CD8-positive, alpha-beta memory T cell (primary cell): ENCODE results near the gene LRRC4B. TPM values are rescaled to one million over a fixed set of nuclear protein-coding genes. Genes with fewer than 3 reads are reported as not detected.

Experiments used
- CTCF ChIA-PET: fragments of 350-600 bp; sonication (Branson Sonifier 250); formaldehyde crosslinking; loops from one replicate; lab custom pipeline; 2021; ENCODE audit warnings: antibody characterized with exemption; lab: Charles Lee
- POLR2A ChIA-PET: fragments of 350-600 bp; sonication (Branson Sonifier 250); formaldehyde crosslinking; loops from one replicate; lab custom pipeline; 2021; ENCODE audit warnings: antibody characterized with exemption; lab: Charles Lee
- DNase-seq, 5 donors: peaks; one replicate each; pipeline versions ENCODE4 v3.0.0 to v3.0.0-alpha.2; 2020 to 2022; ENCODE audit warnings: mixed read lengths in 1 of 5
- H3K27ac ChIP-seq: one replicate; pipeline ENCODE4 v1.7.0; 2013; ENCODE audit warnings: low read depth, mild to moderate bottlenecking, low read length, moderate library complexity
- H3K27me3 ChIP-seq: 2 replicates; pipeline ENCODE4 v1.7.0; 2013; ENCODE audit warnings: low read length, mild to moderate bottlenecking; ENCODE audit not compliant: insufficient read depth, poor library complexity, severe bottlenecking
- H3K36me3 ChIP-seq: 2 replicates; pipeline ENCODE4 v1.7.0; 2013; ENCODE audit warnings: mild to moderate bottlenecking, low read length, moderate library complexity; ENCODE audit not compliant: insufficient read depth
- H3K4me1 ChIP-seq: 2 replicates; pipeline ENCODE4 v1.7.0; 2013; ENCODE audit warnings: mild to moderate bottlenecking, low read length, moderate library complexity; ENCODE audit not compliant: insufficient read depth
- H3K4me3 ChIP-seq: 2 replicates; pipeline ENCODE4 v1.7.0; 2013; ENCODE audit warnings: mild to moderate bottlenecking, low read length
- H3K9me3 ChIP-seq: 2 replicates; pipeline ENCODE4 v1.7.0; 2013; ENCODE audit warnings: mild to moderate bottlenecking, low read length
- H3K27ac Mint-ChIP-seq, 8 donors: one replicate each; pipeline ENCODE4 v1.8.0; 2020 to 2021; ENCODE audit warnings: mixed read lengths in 8 of 8, mild to moderate bottlenecking in 6 of 8, inconsistent platforms in 3 of 8, moderate library complexity in 3 of 8
- H3K27me3 Mint-ChIP-seq, 2 donors: one replicate each; pipeline ENCODE4 v1.8.0; 2020 to 2021; ENCODE audit warnings: mixed read lengths in 2 of 2, mild to moderate bottlenecking in 1 of 2, moderate library complexity in 1 of 2
- H3K36me3 Mint-ChIP-seq, 3 donors: one replicate each; pipeline ENCODE4 v1.8.0; 2020 to 2021; ENCODE audit warnings: mixed read lengths in 3 of 3, inconsistent platforms in 1 of 3, mild to moderate bottlenecking in 1 of 3
- H3K4me1 Mint-ChIP-seq, 3 donors: one replicate each; pipeline ENCODE4 v1.8.0; 2020 to 2021; ENCODE audit warnings: mixed read lengths in 3 of 3, inconsistent platforms in 1 of 3, mild to moderate bottlenecking in 1 of 3
- H3K4me3 Mint-ChIP-seq, 7 donors: one replicate each; pipeline ENCODE4 v1.8.0; 2020 to 2021; ENCODE audit warnings: mixed read lengths in 7 of 7, mild to moderate bottlenecking in 6 of 7, moderate library complexity in 4 of 7, inconsistent platforms in 2 of 7
- H3K9me3 Mint-ChIP-seq, 5 donors: one replicate each; pipeline ENCODE4 v1.8.0; 2020 to 2022; ENCODE audit warnings: mixed read lengths in 5 of 5, mild to moderate bottlenecking in 3 of 5, moderate library complexity in 2 of 5, inconsistent platforms in 1 of 5
- polyA plus RNA-seq: library from polyadenylated mRNA; unstranded; fragments of 300-500 nt; fragmentation: Illumina TruSeq; gene quantifications from one replicate; pipeline ENCODE4 v1.2.3, GENCODE V29; 2021
- total RNA-seq, 2 experiments: library from RNA; stranded (reverse); gene quantifications; one replicate each; pipeline ENCODE4 v1.2.3, GENCODE V29; 2021

Gene LRRC4B
- total and polyA plus RNA-seq, 3 experiments from 2014 or later = not detected

GRCh38 chr19:50490411-50490811 is 77.8 kb downstream of the LRRC4B start:
- ChIA-PET CTCF (no interaction called here), POLR2A (no interaction called here)
- H3K4me3 Mint-ChIP-seq = no peak overlapping the region
- peaks cover 12% of the 10 kb centered on the region for H3K4me1 ChIP-seq
- H3K9me3 ChIP-seq = no peaks in the 10 kb centered on the region
- no peaks in the 10 kb centered on the region for H3K36me3 ChIP-seq
- DNase-seq = no peak
- H3K27ac ChIP-seq = no peak overlapping the region
- no peak overlapping the region for H3K4me3 ChIP-seq
- peaks cover 20 to 28% (median 20%) of the 10 kb centered on the region in 3 donors for H3K4me1 Mint-ChIP-seq
- H3K27me3 ChIP-seq = no peaks in the 10 kb centered on the region
- peaks cover 0 to 6% (median 5%) of the 10 kb centered on the region in 3 donors for H3K36me3 Mint-ChIP-seq
- no peaks in the 10 kb centered on the region for H3K27me3 Mint-ChIP-seq
- peak overlapping the region in 1 of 8 donors; percentile 80 for H3K27ac Mint-ChIP-seq
- H3K9me3 Mint-ChIP-seq = no peaks in the 10 kb centered on the region

- Mint-ChIP-seq H3K36me3 (peaks cover 0 to 12% (median 1%) of the 10 kb centered on the region in 3 donors), H3K9me3 (no peaks in the 10 kb centered on the region), H3K27ac (no peak overlapping the region), H3K27me3 (no peaks in the 10 kb centered on the region), H3K4me3 (no peak overlapping the region), H3K4me1 (peaks cover 20 to 28% (median 20%) of the 10 kb centered on the region in 3 donors)
- Histone ChIP-seq H3K4me1 (peaks cover 12% of the 10 kb centered on the region), H3K9me3 (no peaks in the 10 kb centered on the region), H3K36me3 (peaks cover 4% of the 10 kb centered on the region), H3K27ac (no peak overlapping the region), H3K27me3 (no peaks in the 10 kb centered on the region), H3K4me3 (no peak overlapping the region)
- POLR2A ChIA-PET = no interaction called here
- CTCF ChIA-PET = no interaction called here
- DNase-seq = no peak
These were observed 78.7 kb downstream of the LRRC4B start for GRCh38 chr19:50489461-50490011.

DNA sequence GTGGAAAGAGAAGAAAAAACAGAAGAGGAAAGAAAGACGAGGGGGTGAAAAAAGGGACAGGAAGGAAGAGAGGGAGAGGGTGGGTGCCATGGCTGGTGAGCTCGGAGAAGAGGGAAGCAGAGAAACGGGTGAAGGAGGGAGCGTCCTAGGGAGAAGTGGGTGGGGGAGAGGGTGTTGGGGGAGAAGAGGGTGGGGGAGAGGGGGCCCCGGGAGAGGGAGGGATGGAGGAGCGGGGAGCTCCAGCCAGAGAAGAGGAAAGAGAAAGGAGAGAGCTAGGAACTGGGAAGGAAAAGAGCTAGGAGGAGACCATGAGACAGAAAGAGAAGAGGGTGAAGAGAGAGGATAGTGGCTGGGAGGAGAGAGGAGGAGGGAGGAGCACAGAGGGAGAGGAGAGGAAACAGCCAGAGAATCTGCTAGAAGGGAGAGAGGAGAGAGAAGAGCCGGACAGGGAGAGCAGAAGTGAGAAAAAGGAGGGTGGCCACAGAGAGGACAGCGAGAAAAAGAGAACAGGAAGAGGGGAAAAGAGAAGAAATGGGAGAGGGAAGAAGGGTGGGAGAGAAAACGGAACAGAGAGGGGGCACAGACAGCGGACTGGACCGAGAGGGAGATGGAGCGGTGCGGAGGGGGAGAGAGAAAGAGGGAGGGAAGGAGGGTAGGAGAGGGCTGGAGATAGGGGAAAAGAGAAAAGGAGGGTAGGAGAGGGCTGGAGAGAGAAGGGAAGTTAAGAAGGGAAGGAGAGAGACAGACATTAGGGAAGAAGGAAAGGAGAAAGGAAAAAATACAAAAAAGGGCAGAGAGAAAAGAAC is 79.6 kb downstream of the LRRC4B start:
- H3K36me3 Mint-ChIP-seq = peaks cover 0 to 18% (median 1%) of the 10 kb centered on the region in 3 donors
- POLR2A ChIA-PET = no interaction called here
- H3K4me3 Mint-ChIP-seq = no peak overlapping the region
- Histone ChIP-seq H3K27ac (no peak overlapping the region), H3K36me3 (peaks cover 5% of the 10 kb centered on the region), H3K4me3 (no peak overlapping the region), H3K27me3 (no peaks in the 10 kb centered on the region), H3K4me1 (peaks cover 12% of the 10 kb centered on the region), H3K9me3 (no peaks in the 10 kb centered on the region)
- H3K27ac Mint-ChIP-seq = no peak overlapping the region
- H3K27me3 Mint-ChIP-seq = no peaks in the 10 kb centered on the region
- CTCF ChIA-PET = no interaction called here
- peaks cover 20 to 28% (median 20%) of the 10 kb centered on the region in 3 donors for H3K4me1 Mint-ChIP-seq
- H3K9me3 Mint-ChIP-seq = no peaks in the 10 kb centered on the region
- DNase-seq = no peak

DNA sequence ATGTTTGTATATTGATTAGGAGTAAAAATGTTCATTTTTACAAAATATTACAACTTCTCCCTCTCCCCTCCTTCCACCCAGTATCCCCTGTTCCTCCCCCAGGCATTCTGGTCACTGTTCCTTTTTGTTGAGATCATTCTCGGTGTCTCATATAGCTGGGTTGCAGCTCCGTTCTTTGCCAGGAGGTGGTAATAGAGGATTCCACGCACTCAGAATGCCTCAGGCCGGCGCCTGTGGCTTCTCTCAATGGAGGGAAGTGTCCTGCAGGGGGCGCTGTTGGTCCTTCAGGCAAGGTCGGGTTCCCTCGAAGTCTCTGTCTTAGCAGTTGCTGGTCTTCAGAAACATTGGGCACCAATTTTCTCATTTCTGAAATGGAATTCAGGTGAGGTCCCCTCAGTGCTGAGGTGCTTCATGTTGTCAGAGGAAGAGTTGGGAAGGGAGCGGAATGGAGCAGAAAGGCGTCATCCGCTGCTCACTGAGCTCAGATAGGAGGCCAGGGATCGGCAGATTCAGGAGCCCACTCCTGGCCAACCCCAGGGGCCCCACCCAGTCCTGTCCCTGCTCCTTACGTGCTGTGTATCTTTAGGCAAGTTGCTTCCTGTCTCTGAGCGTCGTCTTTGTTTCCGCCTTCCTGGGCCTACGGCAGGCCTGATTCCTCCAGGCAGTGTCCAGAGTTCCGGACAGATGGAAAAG is 81.3 kb downstream of the LRRC4B start:
- no peaks in the 10 kb centered on the region for H3K27me3 ChIP-seq
- H3K4me3 ChIP-seq = no peak overlapping the region
- Mint-ChIP-seq H3K27me3 (no peaks in the 10 kb centered on the region), H3K36me3 (peaks cover 4 to 33% (median 5%) of the 10 kb centered on the region in 3 donors), H3K9me3 (no peaks in the 10 kb centered on the region), H3K4me3 (no peak overlapping the region), H3K4me1 (peaks cover 15 to 23% (median 16%) of the 10 kb centered on the region in 3 donors), H3K27ac (peak overlapping the region in 1 of 8 donors; percentile 60)
- peak in 4 of 5 donors; percentile 27 to 38 (median 34) for DNase-seq
- H3K4me1 ChIP-seq = peaks cover 6% of the 10 kb centered on the region
- ChIA-PET POLR2A (no interaction called here), CTCF (no interaction called here)
- no peak overlapping the region for H3K27ac ChIP-seq
- peaks cover 5% of the 10 kb centered on the region for H3K36me3 ChIP-seq
- no peaks in the 10 kb centered on the region for H3K9me3 ChIP-seq

GRCh38 chr19:50485284-50485955 is 82.8 kb downstream of the LRRC4B start:
- Mint-ChIP-seq H3K27me3 (no peaks in the 10 kb centered on the region), H3K36me3 (peaks cover 3 to 44% (median 5%) of the 10 kb centered on the region in 3 donors), H3K9me3 (no peaks in the 10 kb centered on the region), H3K27ac (peak overlapping the region in 1 of 8 donors; percentile 89), H3K4me3 (no peak overlapping the region), H3K4me1 (peaks cover 1 to 9% (median 6%) of the 10 kb centered on the region in 3 donors)
- Histone ChIP-seq H3K36me3 (peaks cover 9% of the 10 kb centered on the region), H3K4me3 (no peak overlapping the region), H3K9me3 (no peaks in the 10 kb centered on the region), H3K27me3 (no peaks in the 10 kb centered on the region), H3K4me1 (no peaks in the 10 kb centered on the region), H3K27ac (no peak overlapping the region)
- DNase-seq = no peak
- ChIA-PET CTCF (no interaction called here), POLR2A (no interaction called here)

- H3K4me1 ChIP-seq = peaks cover 15% of the 10 kb centered on the region
- CTCF ChIA-PET = interaction anchor here (0.5 kb wide), 1 partner anchor 435 kb away, joined by 3 read pairs; no protein-coding TSS in a partner anchor
- no peak overlapping the region for H3K4me3 ChIP-seq
- H3K27ac ChIP-seq = no peak overlapping the region
- Mint-ChIP-seq H3K9me3 (no peaks in the 10 kb centered on the region), H3K36me3 (peaks cover 3 to 62% (median 5%) of the 10 kb centered on the region in 3 donors), H3K27me3 (no peaks in the 10 kb centered on the region), H3K27ac (peak overlapping the region in 1 of 8 donors; percentile 81), H3K4me1 (peaks cover 10 to 13% (median 11%) of the 10 kb centered on the region in 3 donors), H3K4me3 (peak overlapping the region in 1 of 7 donors; percentile 38)
- peaks cover 16% of the 10 kb centered on the region for H3K36me3 ChIP-seq
- no peaks in the 10 kb centered on the region for H3K9me3 ChIP-seq
- DNase-seq = no peak
- POLR2A ChIA-PET = no interaction called here
- H3K27me3 ChIP-seq = no peaks in the 10 kb centered on the region
These were observed 85.3 kb downstream of the LRRC4B start for GRCh38 chr19:50482916-50483315.

DNA sequence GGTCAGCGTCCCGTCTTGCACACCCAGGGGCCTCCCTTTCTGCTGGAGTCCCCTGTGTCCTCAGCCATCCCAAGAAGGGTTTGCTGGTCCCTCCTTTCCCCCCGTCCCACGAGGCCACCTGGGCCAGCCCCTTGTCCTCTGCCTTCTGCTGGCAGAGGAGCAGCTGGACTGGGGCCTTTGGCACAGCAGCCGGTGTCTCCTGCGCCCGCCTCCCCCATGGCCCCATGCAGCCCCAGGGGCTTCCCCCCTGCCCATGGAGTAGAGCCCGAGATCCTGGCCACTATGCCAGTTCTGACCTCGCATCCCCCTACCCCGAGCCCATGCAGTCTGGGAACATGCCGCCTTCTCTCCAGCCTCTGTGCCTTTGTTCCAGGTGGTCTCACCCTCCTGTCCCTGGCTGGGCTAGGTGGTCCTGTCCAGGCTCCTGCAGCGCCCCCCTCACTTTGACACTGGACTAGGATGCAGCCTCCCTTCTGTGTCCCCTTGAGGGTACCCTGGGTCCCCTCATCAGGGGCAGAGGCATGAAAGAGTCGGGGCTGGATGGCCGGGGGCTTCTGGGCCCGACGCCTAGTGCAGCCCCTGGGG is 85.9 kb downstream of the LRRC4B start:
- H3K36me3 ChIP-seq = peaks cover 16% of the 10 kb centered on the region
- ChIA-PET CTCF (no interaction called here), POLR2A (no interaction called here)
- Mint-ChIP-seq H3K27ac (peak overlapping the region in 1 of 8 donors; percentile 81), H3K9me3 (no peaks in the 10 kb centered on the region), H3K36me3 (peaks cover 3 to 67% (median 5%) of the 10 kb centered on the region in 3 donors), H3K27me3 (peaks cover 0 to 2% of the 10 kb centered on the region in 2 donors), H3K4me3 (no peak overlapping the region), H3K4me1 (peaks cover 15 to 18% (median 17%) of the 10 kb centered on the region in 3 donors)
- DNase-seq = no peak
- H3K27ac ChIP-seq = no peak overlapping the region
- H3K4me3 ChIP-seq = no peak overlapping the region
- no peaks in the 10 kb centered on the region for H3K27me3 ChIP-seq
- no peaks in the 10 kb centered on the region for H3K9me3 ChIP-seq
- peaks cover 21% of the 10 kb centered on the region for H3K4me1 ChIP-seq
